ENCODE data around the gene KIF3A. TPM values are rescaled to one million over a fixed set of nuclear protein-coding genes. Genes with fewer than 3 reads are reported as not detected.

Gene KIF3A
- polyA plus RNA-seq, 1 of the 3 experiments (the other 2 are of a cell fraction): 5.1 TPM

- Histone ChIP-seq H3F3A (replicated peaks; ENCODE audit: insufficient read depth) (no peaks in the 10 kb centered on the region), H3K9me2 (no peaks in the 10 kb centered on the region), H3K4me2 (no peak overlapping the region), H3K79me2 (ENCODE audit: insufficient read depth) (no peaks in the 10 kb centered on the region), H4K20me1 (ENCODE audit: insufficient read depth) (no peaks in the 10 kb centered on the region), H3K27ac (ENCODE audit: low read depth in 2 of 2, low read length in 1 of 2) (no peak overlapping the region), H3K4me1 (ENCODE audit: control insufficient read depth in 1 of 2, insufficient read depth in 2 of 2, low read depth in 1 of 2, low read length in 1 of 2) (no peaks in the 10 kb centered on the region; a peak in 1 of 4 replicates), H3K36me3 (replicated peaks in 1 of 2; ENCODE audit: control insufficient read depth in 1 of 2, insufficient read depth in 2 of 2, low read length in 1 of 2) (no peaks in the 10 kb centered on the region), H3K27me3 (ENCODE audit: insufficient read depth) (no peaks in the 10 kb centered on the region), H3K9me3 (no peaks in the 10 kb centered on the region), H3K9ac (no peak overlapping the region), H2AFZ (ENCODE audit: low read depth) (no peak overlapping the region), H3K4me3 (ENCODE audit: low read depth in 2 of 2, low read length in 1 of 2) (no peak overlapping the region)
- ChIA-PET POLR2A (no interaction called here), CTCF (no interaction called here)
- 90% methylated on average over 17 of the region's 25 CpGs for WGBS (ENCODE audit: low lambda C conversion rate)
- TF ChIP-seq EP300 (IDR thresholded peaks at IDR 0.05; ENCODE audit: borderline replicate concordance in 1 of 2, low read depth in 1 of 2, low read length in 1 of 2): no peak
- TF ChIP-seq RFX5 (IDR thresholded peaks at IDR 0.05; ENCODE audit: low read length): no peak
- TF ChIP-seq FOXM1 (IDR thresholded peaks at IDR 0.05; ENCODE audit: low read depth): no peak
- TF ChIP-seq FOXJ3 (CRISPR knock-in tag; IDR thresholded peaks at IDR 0.05): no peak
- TF ChIP-seq ZBTB33 (IDR thresholded peaks at IDR 0.05; ENCODE audit: borderline replicate concordance, low read depth): no peak
- TF ChIP-seq CTCF (IDR thresholded peaks at IDR 0.05): no peak
- TF ChIP-seq REST (IDR thresholded peaks at IDR 0.05; ENCODE audit: low read depth, low read length): no peak
- no peak for TF ChIP-seq CHD2 (IDR thresholded peaks at IDR 0.05; ENCODE audit: low read length, partially characterized antibody)
- DNase-seq: no peak
These were observed 74.2 kb downstream of the KIF3A start for GRCh38 chr5:132662925-132663770.

Measured in SK-N-SH (cell line).